Psoas muscle (tissue), 8 donors: ENCODE results near the gene NUP43. TPM values are rescaled to one million over a fixed set of nuclear protein-coding genes. Genes with fewer than 3 reads are reported as not detected.

Experiments used
- ATAC-seq, 4 donors: fragments of 200-7000 bp; cut with Tn5 transposase; one replicate each; pipeline ENCODE4 v1.9.1; 2020; ENCODE audit warnings: moderate library complexity in 3 of 4, mild to moderate bottlenecking in 2 of 4
- DNase-seq, 2 donors: peaks; one replicate each; pipeline ENCODE4 v3.0.0-alpha.2; 2020
- H3K27ac ChIP-seq: fragments of 200-600 bp; one replicate; pipeline ENCODE4 v1.8.0; 2022
- H3K27me3 ChIP-seq, 3 donors: fragments of 200-600 bp in 1 of 3; one replicate each; pipeline versions ENCODE4 v1.6.1 to v1.8.0; 2013 to 2022; ENCODE audit warnings: low read length in 2 of 3, mild to moderate bottlenecking in 2 of 3, moderate library complexity in 1 of 3; ENCODE audit not compliant: insufficient read depth in 3 of 3
- H3K36me3 ChIP-seq, 2 donors: fragments of 200-600 bp in 1 of 2; one replicate each; pipeline versions ENCODE4 v1.6.1 to v1.8.0; 2013 to 2022; ENCODE audit warnings: low read depth in 1 of 2, mild to moderate bottlenecking in 1 of 2, moderate library complexity in 1 of 2; ENCODE audit not compliant: insufficient read depth in 1 of 2
- H3K4me1 ChIP-seq: fragments of 200-600 bp; one replicate; pipeline ENCODE4 v1.8.0; 2022
- H3K4me3 ChIP-seq: fragments of 200-600 bp; one replicate; pipeline ENCODE4 v1.8.0; 2022; ENCODE audit warnings: mild to moderate bottlenecking
- H3K9me3 ChIP-seq: fragments of 200-600 bp; one replicate; pipeline ENCODE4 v1.8.0; 2022
- WGBS, 3 donors: extraction: QIAGEN DNeasy Blood & Tissue Kit; methylation state at CpG; one replicate each; pipeline versions ENCODE4 v1.1.6 to v1.1.7; 2013; 5-methylcytosine and 5-hydroxymethylcytosine counted together
- intact Hi-C, 2 donors: fragments of 100-400 bp; cut with DNase I; formaldehyde crosslinking; loops; one replicate each; pipeline versions ENCODE4 v1.11.0 to v1.14.2; 2022
- long read RNA-seq, 2 donors: library from polyadenylated mRNA; unstranded; transcript quantifications; one replicate each; pipeline ENCODE4 v2.0.0, GENCODE V29; 2021
- polyA plus RNA-seq, 3 donors: library from polyadenylated mRNA; stranded (reverse); fragments of 200-250 nt; gene quantifications; one replicate each; pipeline ENCODE4 v1.2.3, GENCODE V29; 2013
- total RNA-seq, 4 donors: library from RNA; stranded (reverse); fragmentation: NEBNext Ultra II Directional in 2 of 4; extraction: Animal tissue kit (Norgen Biotek cat#: 25700) in 2 of 4; gene quantifications; one replicate each; pipeline versions ENCODE4 v1.2.1 to v1.2.4, GENCODE V29; 2021 to 2023
- TF ChIP-seq, protein P1 (sequence below): fragments of 200-600 bp; IDR thresholded peaks from one replicate; pipeline ENCODE4 v1.8.0; 2022; ENCODE audit warnings: antibody characterized with exemption
- donor health status: healthy with polysubstance abuse.
- donor health status: DM: no; HTN: no; CAD: no; lungs with moderate emphysema.
- donor health status: Bipolar disorder and iron deficiency.
- donor health status: healthy.
- donor health status: DM: yes; HTN: yes; CAD: no.
- donor health status: DM: no; HTN: no; CAD: no.
- donor health status: DM: no; HTN: no; CAD: no.
- donor health status: DM: yes; HTN: yes; CAD: no.

The NUP43 gene
- 10 to 100 TPM; 17.4 to 26.8 (median 22.1) TPM for total RNA-seq
- 10 to 100 TPM in 2 of 3 donors, 1 to 10 TPM in 1; 7.3 to 17.1 (median 14.1) TPM for polyA plus RNA-seq
- long read RNA-seq, donor 1, partial matches to known transcripts: 0 of 5 reads
- long read RNA-seq, donor 1, other reads (novel, unspliced or antisense): 2 of 5 reads
- long read RNA-seq, donor 2, transcript NUP43-201 (8 exons, 3,874 nt): major isoform, 5 of 8 reads
- long read RNA-seq, donor 2, partial matches to known transcripts: 1 of 8 reads
- long read RNA-seq, donor 2, other reads (novel, unspliced or antisense): 2 of 8 reads

DNA sequence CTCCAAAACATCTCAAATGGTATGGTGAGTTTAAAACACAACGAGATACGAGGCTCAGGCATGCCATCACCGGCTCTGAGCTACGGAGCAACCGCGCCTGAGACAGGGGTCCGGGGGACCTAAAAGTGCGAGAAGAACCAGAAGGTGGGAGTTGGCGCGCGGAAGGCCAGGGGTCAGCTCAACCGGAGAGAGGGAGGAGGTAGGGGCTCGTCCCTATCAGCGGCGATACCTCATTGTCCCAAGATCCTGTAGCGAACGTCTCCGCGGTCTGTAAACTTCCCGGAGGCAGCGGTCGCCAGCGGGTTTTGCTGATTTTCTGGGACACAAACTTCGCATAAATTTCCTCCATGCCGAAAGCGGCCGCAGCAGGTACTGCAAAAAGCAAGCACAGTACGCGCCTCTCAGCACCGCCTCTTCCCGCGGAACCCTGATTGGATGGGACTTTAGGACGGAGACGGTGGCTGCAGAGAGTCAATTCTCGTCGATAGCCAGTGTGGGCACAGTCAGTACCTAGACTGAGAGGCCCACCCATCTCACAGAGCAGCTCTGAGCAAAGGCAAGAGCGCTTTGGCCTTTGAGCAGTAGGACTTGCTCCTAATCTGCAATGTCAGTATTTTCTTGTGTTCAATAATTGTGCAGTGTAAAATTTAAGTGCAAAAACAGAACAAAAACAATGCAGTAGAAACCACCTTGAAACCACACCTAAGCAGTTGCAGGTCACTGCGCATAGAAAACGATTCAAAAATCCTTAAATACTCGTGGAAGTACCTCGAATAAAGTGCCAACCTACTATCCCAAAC is at the start of gene NUP43:
NUP43 (minus strand) TSS at position 383 of the 800 bp plus-strand sequence; CDS start at position 349, 34 bp downstream.
- TF ChIP-seq, protein P1, sequence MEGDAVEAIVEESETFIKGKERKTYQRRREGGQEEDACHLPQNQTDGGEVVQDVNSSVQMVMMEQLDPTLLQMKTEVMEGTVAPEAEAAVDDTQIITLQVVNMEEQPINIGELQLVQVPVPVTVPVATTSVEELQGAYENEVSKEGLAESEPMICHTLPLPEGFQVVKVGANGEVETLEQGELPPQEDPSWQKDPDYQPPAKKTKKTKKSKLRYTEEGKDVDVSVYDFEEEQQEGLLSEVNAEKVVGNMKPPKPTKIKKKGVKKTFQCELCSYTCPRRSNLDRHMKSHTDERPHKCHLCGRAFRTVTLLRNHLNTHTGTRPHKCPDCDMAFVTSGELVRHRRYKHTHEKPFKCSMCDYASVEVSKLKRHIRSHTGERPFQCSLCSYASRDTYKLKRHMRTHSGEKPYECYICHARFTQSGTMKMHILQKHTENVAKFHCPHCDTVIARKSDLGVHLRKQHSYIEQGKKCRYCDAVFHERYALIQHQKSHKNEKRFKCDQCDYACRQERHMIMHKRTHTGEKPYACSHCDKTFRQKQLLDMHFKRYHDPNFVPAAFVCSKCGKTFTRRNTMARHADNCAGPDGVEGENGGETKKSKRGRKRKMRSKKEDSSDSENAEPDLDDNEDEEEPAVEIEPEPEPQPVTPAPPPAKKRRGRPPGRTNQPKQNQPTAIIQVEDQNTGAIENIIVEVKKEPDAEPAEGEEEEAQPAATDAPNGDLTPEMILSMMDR: peak; percentile 64
- WGBS, 3 donors: 5% methylated on average over 41 of the region's 41 CpGs

DNA sequence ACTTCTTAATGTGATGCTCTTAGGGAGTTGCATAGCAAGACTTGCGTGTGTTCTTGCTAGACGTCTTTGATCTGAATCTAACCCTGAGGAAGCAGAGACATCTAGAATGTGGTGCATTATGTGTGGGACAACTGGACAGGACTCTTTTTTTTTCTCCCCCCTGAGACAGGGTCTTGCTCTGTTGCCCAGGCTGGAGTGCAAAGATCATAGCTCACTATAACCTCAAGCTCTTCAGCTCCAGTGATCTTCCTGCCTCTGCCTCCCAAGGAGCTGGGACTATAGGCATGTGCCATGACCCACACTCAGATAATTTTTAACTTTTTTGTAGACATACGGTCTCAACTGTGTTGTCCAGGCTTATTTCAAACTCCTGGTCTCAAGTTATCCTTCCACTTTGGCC is 37.2 kb upstream of the NUP43 start:
- Histone ChIP-seq H3K27me3 (no peaks in the 10 kb centered on the region), H3K4me3 (no peak overlapping the region), H3K9me3 (no peaks in the 10 kb centered on the region), H3K27ac (no peak overlapping the region), H3K4me1 (no peaks in the 10 kb centered on the region), H3K36me3 (peaks cover 0 to 38% of the 10 kb centered on the region in 2 donors)
- intact Hi-C loops: no loop called here
- TF ChIP-seq, protein P1: no peak
- DNase-seq: no peak
- WGBS, 3 donors: 91 to 96% (median 93%) methylated on average over 3 of the region's 3 CpGs
- no peak for ATAC-seq

More for the DNA sequence above, at the start of gene NUP43:
- peaks cover 0 to 25% of the 10 kb centered on the region in 2 donors for H3K36me3 ChIP-seq
- intact Hi-C loops: loop anchor here in 1 of 2 donors (10.0 kb wide), 1 partner anchor 178 kb away; the partner anchor contains the start of gene RAET1G
- no peaks in the 10 kb centered on the region for H3K9me3 ChIP-seq
- ATAC-seq: peak; percentile 68 to 76 (median 71)
- no peaks in the 10 kb centered on the region for H3K27me3 ChIP-seq
- peak within 1 kb of the TSS; percentile 78 for H3K4me3 ChIP-seq
- peaks cover 18% of the 10 kb centered on the region for H3K4me1 ChIP-seq
- peak; percentile 95 to 97 for DNase-seq
- peak within 1 kb of the TSS; percentile 73 for H3K27ac ChIP-seq

- intact Hi-C loops: no loop called here
- Histone ChIP-seq H3K36me3 (peaks cover 0 to 50% of the 10 kb centered on the region in 2 donors), H3K4me3 (no peak overlapping the region), H3K4me1 (no peaks in the 10 kb centered on the region), H3K27ac (no peak overlapping the region), H3K27me3 (no peaks in the 10 kb centered on the region), H3K9me3 (no peaks in the 10 kb centered on the region)
- TF ChIP-seq, protein P1: no peak
- ATAC-seq (no peak), DNase-seq (no peak)
- WGBS, 3 donors: 86 to 88% (median 87%) methylated on average over 2 of the region's 2 CpGs
These were observed 36.0 kb upstream of the NUP43 start for GRCh38 chr6:149782337-149782736.

DNA sequence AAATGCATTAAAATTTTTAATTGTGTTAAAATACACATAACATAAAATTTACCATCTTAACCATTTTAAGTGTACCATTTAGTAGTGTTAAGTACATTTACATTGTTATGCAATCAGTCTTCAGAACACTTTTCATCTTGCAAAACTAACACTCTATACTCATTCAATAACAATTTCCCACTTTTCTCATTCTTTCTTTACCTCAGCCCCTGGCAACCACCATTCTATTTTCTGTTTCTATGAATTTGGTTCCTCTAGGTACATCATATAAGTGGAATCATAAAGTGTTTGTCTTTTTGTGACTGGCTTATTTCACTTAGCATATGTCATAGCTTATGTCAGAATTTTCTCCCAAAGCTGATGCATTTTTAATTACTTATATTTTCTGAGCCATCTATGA is 35.4 kb upstream of the NUP43 start:
- no peak for DNase-seq
- Histone ChIP-seq H3K27me3 (no peaks in the 10 kb centered on the region), H3K9me3 (no peaks in the 10 kb centered on the region), H3K36me3 (peaks cover 0 to 56% of the 10 kb centered on the region in 2 donors), H3K4me3 (no peak overlapping the region), H3K27ac (no peak overlapping the region), H3K4me1 (no peaks in the 10 kb centered on the region)
- ATAC-seq: no peak
- TF ChIP-seq, protein P1: no peak
- intact Hi-C loops: no loop called here
